ENCODE results near the gene PPP1R1C. TPM values are rescaled to one million over a fixed set of nuclear protein-coding genes. Genes with fewer than 3 reads are reported as not detected.

Gene PPP1R1C
- total RNA-seq, 1 donor from 2014 or later, result not detected

DNA sequence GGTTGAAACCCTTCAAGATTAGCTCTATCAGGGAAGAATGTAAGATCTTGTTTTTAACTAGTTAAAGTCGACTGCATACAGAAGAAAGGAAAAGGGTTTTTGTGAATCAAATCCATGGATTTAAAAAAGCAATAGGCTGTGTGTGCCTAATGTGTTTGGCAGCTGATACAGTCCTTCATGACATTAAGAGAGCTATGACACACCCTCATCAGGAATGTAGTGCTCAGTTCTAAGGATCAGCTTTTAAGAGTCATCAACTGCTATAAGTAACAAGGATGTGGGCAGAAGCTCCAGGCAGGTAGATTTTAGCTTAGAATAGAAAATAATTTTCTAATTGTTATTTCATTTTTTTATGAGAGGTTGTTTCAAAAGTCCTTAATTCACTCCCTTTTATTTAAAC, 52.9 kb downstream of the PPP1R1C start:
- no peak overlapping the region for H3K4me3 Mint-ChIP-seq (ENCODE audit: low read depth)
- intact Hi-C loops (cut with micrococcal nuclease), result no loop called here
- H3K4me1 Mint-ChIP-seq (ENCODE audit: low read depth), result no peaks in the 10 kb centered on the region
- DNase-seq (ENCODE audit: low spot score), result no peak
- no peaks in the 10 kb centered on the region for H3K27me3 Mint-ChIP-seq (ENCODE audit: low read depth)
- H3K9me3 Mint-ChIP-seq, result no peaks in the 10 kb centered on the region
- no peak overlapping the region for H3K27ac Mint-ChIP-seq
- no peaks in the 10 kb centered on the region for H3K36me3 Mint-ChIP-seq (ENCODE audit: low read depth)

DNA sequence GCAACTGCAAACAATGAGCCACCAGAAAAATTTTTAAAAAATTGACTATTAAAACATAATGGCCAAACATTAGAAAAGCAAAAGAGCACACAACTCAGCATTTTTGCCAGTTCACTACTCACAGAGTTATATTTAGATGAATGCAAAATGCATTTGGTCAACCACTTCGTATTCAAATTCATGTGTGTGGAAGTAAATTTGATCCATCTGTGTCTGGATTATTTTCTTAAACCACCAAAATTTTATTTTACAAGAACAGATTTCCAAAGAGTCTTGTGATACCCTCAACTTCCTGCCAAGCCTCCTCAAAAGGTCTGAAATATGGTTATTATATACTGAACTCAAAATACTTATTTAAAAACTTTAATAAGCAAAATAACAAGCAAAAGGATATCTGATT, 57.4 kb downstream of the PPP1R1C start:
- Mint-ChIP-seq H3K27me3 (ENCODE audit: low read depth) (no peaks in the 10 kb centered on the region), H3K36me3 (ENCODE audit: low read depth) (no peaks in the 10 kb centered on the region), H3K4me3 (ENCODE audit: low read depth) (no peak overlapping the region), H3K9me3 (no peaks in the 10 kb centered on the region), H3K27ac (no peak overlapping the region), H3K4me1 (ENCODE audit: low read depth) (no peaks in the 10 kb centered on the region)
- intact Hi-C loops (cut with micrococcal nuclease), result no loop called here
- DNase-seq (ENCODE audit: low spot score), result no peak

DNA sequence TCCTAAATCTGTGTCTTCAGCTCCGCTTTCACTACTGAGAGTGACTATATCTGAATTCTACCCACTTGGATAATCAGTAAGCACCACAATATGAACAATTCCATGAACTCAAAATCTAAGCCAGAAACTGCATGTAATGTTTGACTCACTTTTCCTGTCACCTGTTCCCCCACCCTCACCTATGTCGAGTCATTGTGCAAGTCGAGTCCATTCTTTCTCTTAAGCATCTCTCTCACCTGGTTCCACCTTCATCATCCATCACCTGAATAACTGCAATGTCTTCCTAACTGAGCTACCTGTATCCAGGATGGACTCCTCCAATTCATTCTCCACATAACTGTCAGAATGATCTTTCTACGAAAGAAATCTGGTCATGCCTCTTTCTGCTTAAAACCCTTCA, 58.2 kb downstream of the PPP1R1C start:
- H3K9me3 Mint-ChIP-seq, result no peaks in the 10 kb centered on the region
- no peaks in the 10 kb centered on the region for H3K4me1 Mint-ChIP-seq (ENCODE audit: low read depth)
- intact Hi-C loops (cut with micrococcal nuclease), result no loop called here
- no peak overlapping the region for H3K27ac Mint-ChIP-seq
- DNase-seq (ENCODE audit: low spot score), result no peak
- no peaks in the 10 kb centered on the region for H3K27me3 Mint-ChIP-seq (ENCODE audit: low read depth)
- no peak overlapping the region for H3K4me3 Mint-ChIP-seq (ENCODE audit: low read depth)
- no peaks in the 10 kb centered on the region for H3K36me3 Mint-ChIP-seq (ENCODE audit: low read depth)

DNA sequence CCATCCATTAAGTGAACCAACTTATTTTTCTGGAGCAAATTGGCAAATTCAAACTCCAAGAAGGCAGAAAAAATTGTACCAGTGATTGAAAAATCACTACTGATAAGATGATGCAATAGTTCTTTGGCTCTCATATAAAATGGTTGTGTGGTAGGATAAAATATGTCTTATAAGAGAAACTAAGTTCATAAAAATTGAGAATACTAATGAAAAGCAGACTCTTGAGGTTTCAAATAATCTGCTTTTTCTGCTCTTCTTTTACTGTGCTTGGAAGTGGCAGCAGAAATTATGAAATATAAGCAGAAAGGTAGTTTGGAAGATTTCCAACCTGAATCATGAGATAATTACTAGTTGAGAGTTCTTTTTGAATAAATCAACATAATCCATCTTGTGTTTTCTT, 61.9 kb downstream of the PPP1R1C start:
- Mint-ChIP-seq H3K27ac (no peak overlapping the region), H3K9me3 (no peaks in the 10 kb centered on the region), H3K4me1 (ENCODE audit: low read depth) (no peaks in the 10 kb centered on the region), H3K27me3 (ENCODE audit: low read depth) (peaks cover 4% of the 10 kb centered on the region), H3K36me3 (ENCODE audit: low read depth) (no peaks in the 10 kb centered on the region), H3K4me3 (ENCODE audit: low read depth) (no peak overlapping the region)
- DNase-seq (ENCODE audit: low spot score), result no peak
- intact Hi-C loops (cut with micrococcal nuclease), result no loop called here

DNA sequence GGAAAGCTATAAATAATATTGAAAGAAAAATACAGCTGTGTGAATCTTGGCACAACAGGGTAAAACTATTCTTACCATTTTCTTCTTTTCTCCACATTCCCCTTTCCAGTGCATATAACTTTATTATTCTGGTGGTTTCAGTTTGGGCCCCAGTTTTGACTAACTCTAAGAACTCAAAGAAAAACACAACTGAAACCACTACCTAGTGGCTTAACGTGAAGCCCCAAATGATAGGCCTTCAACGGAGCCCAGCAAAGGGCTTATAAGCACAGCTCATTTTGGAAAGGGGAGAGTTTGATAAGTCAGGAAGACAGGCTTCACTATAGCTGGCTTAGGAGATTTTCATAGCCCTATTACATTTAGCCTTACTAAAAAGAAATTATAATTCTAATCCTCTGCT, 62.4 kb downstream of the PPP1R1C start:
- Mint-ChIP-seq H3K27ac (no peak overlapping the region), H3K4me1 (ENCODE audit: low read depth) (no peaks in the 10 kb centered on the region), H3K27me3 (ENCODE audit: low read depth) (peaks cover 4% of the 10 kb centered on the region), H3K4me3 (ENCODE audit: low read depth) (no peak overlapping the region), H3K36me3 (ENCODE audit: low read depth) (no peaks in the 10 kb centered on the region), H3K9me3 (no peaks in the 10 kb centered on the region)
- no peak for DNase-seq (ENCODE audit: low spot score)
- intact Hi-C loops (cut with micrococcal nuclease), result no loop called here

DNA sequence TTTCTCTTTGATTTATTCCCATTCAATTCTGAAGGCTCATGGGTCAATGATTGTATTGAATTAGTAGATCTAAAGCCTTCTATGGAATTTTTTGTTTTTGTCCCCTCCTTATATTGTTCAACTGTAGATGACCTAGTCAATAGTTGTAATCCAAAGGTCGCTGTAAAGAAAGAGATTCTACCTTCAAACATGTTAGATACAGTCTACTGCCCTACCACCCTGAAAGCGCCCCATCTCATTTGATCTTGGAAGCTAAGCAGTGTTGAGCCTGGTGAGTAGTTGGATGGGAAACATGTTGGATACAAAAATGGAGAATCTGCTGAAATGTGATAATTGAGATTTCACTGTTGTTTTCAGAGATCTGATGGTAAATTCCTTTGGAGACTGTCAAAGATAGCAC, 63.0 kb downstream of the PPP1R1C start:
- DNase-seq (ENCODE audit: low spot score), result no peak
- H3K27ac Mint-ChIP-seq, result no peak overlapping the region
- no peaks in the 10 kb centered on the region for H3K4me1 Mint-ChIP-seq (ENCODE audit: low read depth)
- H3K27me3 Mint-ChIP-seq (ENCODE audit: low read depth), result peaks cover 6% of the 10 kb centered on the region
- no peaks in the 10 kb centered on the region for H3K9me3 Mint-ChIP-seq
- intact Hi-C loops (cut with micrococcal nuclease), result no loop called here
- H3K36me3 Mint-ChIP-seq (ENCODE audit: low read depth), result no peaks in the 10 kb centered on the region
- H3K4me3 Mint-ChIP-seq (ENCODE audit: low read depth), result no peak overlapping the region

DNA sequence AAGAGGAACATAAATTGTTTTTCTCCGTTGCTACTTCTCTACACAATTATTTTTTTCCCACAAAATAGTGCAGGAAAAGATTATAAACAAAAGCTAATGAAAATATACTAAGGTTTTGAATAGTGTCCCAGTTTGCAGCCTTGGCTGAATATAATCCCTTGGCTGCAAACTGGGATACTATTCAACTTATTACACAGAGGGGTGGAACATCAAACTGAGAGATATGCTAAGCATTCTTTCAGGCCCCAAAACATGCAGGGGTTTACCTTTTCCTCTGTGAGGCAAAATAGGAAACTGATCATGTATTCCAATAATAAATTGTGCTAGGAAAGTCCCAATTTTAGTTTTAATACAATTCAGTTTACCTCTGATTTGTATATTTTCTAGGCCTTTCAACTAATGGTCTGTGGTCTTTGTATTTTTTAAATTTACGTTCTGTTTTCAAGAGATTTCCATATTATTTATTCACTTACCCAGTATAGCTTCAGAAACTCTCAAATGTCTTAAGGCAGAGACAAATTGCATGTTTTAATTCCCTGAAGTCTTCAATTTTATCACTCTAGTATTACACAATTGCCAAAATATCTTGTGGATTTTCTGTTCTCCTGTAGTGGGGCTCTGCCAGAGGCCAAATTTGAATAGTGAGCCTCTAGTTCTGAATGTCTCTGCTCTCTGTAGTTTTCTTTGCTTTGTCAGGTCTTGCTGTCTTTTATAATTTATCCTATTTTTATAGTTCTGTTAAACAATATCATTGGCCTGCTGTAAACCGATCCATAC, 63.9 kb downstream of the PPP1R1C start:
- no peak overlapping the region for H3K27ac Mint-ChIP-seq
- peaks cover 6% of the 10 kb centered on the region for H3K27me3 Mint-ChIP-seq (ENCODE audit: low read depth)
- no peaks in the 10 kb centered on the region for H3K9me3 Mint-ChIP-seq
- intact Hi-C loops (cut with micrococcal nuclease), result no loop called here
- H3K36me3 Mint-ChIP-seq (ENCODE audit: low read depth), result no peaks in the 10 kb centered on the region
- no peak for DNase-seq (ENCODE audit: low spot score)
- H3K4me1 Mint-ChIP-seq (ENCODE audit: low read depth), result no peaks in the 10 kb centered on the region
- H3K4me3 Mint-ChIP-seq (ENCODE audit: low read depth), result no peak overlapping the region

DNA sequence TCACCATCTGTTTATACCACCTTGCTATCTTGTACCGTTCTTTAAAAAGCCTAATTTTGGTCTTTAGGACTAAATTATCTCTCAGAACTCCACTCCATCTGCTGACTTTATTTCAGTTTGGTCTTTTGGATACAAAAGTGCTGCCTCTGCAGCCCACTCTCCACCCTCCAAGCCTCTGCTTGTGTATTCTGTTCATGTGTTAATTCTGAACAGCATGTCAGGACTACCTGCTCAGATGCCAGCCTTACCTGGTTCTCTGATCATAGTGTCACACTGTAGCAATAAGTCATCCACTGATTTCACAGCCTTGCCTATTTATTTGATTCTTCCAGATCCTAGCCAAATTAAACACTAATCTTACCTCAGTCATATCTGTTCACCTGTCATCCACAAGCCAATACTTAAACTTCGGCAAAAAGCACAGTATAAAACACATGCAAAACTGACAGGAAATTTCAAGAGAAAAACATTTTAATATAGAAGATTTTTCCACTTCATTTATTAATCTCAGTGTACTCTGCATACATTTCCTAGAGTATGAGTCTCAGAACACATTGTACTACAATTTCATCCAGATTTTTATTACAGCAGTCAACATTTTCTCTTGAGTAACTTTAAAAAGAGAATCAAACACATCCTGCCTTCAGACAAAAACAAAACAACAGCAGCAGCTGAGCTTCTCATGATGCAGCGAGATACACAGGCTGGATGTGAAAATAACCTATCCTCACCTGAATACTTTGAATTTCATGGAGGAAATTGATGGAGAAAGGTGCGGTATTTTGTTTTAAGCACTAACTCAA, 64.9 kb downstream of the PPP1R1C start:
- peaks cover 7% of the 10 kb centered on the region for H3K27me3 Mint-ChIP-seq (ENCODE audit: low read depth)
- DNase-seq (ENCODE audit: low spot score), result no peak
- H3K36me3 Mint-ChIP-seq (ENCODE audit: low read depth), result no peaks in the 10 kb centered on the region
- H3K4me3 Mint-ChIP-seq (ENCODE audit: low read depth), result no peak overlapping the region
- intact Hi-C loops (cut with micrococcal nuclease), result no loop called here
- H3K4me1 Mint-ChIP-seq (ENCODE audit: low read depth), result no peaks in the 10 kb centered on the region
- H3K27ac Mint-ChIP-seq, result no peak overlapping the region
- H3K9me3 Mint-ChIP-seq, result no peaks in the 10 kb centered on the region

DNA sequence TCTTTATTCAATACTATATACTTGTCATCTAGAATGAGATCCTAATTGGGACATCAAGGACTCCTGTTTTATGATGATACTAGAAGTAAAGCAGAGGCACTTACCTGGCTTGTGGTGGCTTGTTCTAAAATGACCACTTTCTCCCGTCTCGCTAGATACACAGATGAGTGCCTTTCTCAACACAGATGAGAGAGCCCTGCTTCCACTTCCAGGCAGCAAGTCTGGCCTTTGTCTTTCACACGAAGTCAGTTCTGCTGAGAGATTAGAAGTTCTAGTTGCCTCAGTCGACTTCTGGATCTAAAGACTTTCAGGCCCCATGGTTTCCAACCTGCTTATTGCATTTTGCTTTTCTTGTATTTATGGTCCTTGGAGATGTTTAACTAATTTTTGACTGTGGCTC, 70.3 kb downstream of the PPP1R1C start:
- H3K27me3 Mint-ChIP-seq (ENCODE audit: low read depth), result peaks cover 7% of the 10 kb centered on the region
- no peak overlapping the region for H3K4me3 Mint-ChIP-seq (ENCODE audit: low read depth)
- intact Hi-C loops (cut with micrococcal nuclease), result no loop called here
- H3K4me1 Mint-ChIP-seq (ENCODE audit: low read depth), result no peaks in the 10 kb centered on the region
- H3K27ac Mint-ChIP-seq, result no peak overlapping the region
- H3K36me3 Mint-ChIP-seq (ENCODE audit: low read depth), result no peaks in the 10 kb centered on the region
- DNase-seq (ENCODE audit: low spot score), result no peak
- H3K9me3 Mint-ChIP-seq, result no peaks in the 10 kb centered on the region

DNA sequence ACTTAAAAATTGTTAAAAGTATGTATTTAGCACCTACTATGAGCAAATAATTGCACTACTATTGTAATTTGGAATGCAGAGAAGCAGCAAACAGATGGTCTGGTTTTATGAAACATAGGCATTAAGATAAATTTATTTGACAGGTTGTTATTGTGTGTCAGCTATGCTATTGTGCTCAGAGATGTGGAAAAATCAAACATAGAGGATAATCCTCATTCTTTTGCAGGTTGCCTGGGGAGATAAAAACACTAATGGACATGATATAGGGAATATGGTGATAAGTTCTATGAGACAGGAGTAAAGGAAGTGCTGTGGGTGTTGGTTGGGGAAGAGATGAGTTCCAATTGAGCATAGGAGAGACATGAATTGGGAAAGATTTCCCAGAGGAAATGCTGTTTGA, 71.3 kb downstream of the PPP1R1C start:
- intact Hi-C loops (cut with micrococcal nuclease), result no loop called here
- H3K9me3 Mint-ChIP-seq, result no peaks in the 10 kb centered on the region
- H3K4me1 Mint-ChIP-seq (ENCODE audit: low read depth), result no peaks in the 10 kb centered on the region
- no peaks in the 10 kb centered on the region for H3K36me3 Mint-ChIP-seq (ENCODE audit: low read depth)
- no peak overlapping the region for H3K27ac Mint-ChIP-seq
- peaks cover 11% of the 10 kb centered on the region for H3K27me3 Mint-ChIP-seq (ENCODE audit: low read depth)
- DNase-seq (ENCODE audit: low spot score), result no peak
- no peak overlapping the region for H3K4me3 Mint-ChIP-seq (ENCODE audit: low read depth)

DNA sequence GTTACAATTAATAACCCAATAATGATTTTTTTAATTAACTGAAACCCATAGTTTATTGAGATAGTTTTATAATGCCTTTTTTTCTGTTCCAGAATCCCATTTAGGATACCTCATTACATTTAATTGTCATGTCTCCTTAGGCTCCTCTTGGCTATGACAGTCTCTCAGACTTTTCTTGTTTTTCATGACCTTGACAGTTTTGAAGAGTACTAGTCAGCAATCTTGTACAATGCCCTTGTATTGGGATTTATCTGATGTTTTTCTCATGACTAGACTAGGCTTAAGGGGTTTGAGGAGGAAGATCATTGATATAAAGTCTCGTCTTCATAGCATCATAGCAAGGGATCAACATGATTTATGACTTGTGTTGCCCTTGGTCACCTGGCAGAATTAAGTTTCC, 72.4 kb downstream of the PPP1R1C start:
- H3K36me3 Mint-ChIP-seq (ENCODE audit: low read depth), result no peaks in the 10 kb centered on the region
- no peak overlapping the region for H3K4me3 Mint-ChIP-seq (ENCODE audit: low read depth)
- DNase-seq (ENCODE audit: low spot score), result no peak
- no peaks in the 10 kb centered on the region for H3K9me3 Mint-ChIP-seq
- no peaks in the 10 kb centered on the region for H3K4me1 Mint-ChIP-seq (ENCODE audit: low read depth)
- no peak overlapping the region for H3K27ac Mint-ChIP-seq
- intact Hi-C loops (cut with micrococcal nuclease), result no loop called here
- H3K27me3 Mint-ChIP-seq (ENCODE audit: low read depth), result peaks cover 11% of the 10 kb centered on the region

DNA sequence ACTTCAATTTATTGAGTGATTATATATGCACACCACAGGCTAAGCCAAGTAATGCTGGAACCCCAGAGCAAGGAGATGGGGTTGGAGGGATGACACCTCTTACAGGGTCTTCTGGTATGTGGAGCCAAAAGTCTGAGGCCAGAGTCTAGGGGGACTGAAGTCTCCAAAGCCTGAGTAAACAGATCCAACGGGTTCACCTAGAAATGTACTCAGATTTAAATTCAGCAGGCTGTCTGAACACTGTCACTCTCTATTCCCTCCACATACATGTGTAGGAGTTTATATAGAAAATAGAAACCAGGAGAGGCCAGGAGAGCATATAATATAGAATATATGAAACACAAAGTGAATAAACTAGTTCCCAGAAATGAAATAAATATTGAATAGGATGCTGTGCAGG, 76.1 kb downstream of the PPP1R1C start:
- H3K27ac Mint-ChIP-seq, result no peak overlapping the region
- no peak for DNase-seq (ENCODE audit: low spot score)
- H3K36me3 Mint-ChIP-seq (ENCODE audit: low read depth), result no peaks in the 10 kb centered on the region
- no peak overlapping the region for H3K4me3 Mint-ChIP-seq (ENCODE audit: low read depth)
- H3K27me3 Mint-ChIP-seq (ENCODE audit: low read depth), result peaks cover 7% of the 10 kb centered on the region
- intact Hi-C loops (cut with micrococcal nuclease), result no loop called here
- no peaks in the 10 kb centered on the region for H3K4me1 Mint-ChIP-seq (ENCODE audit: low read depth)
- H3K9me3 Mint-ChIP-seq, result no peaks in the 10 kb centered on the region

DNA sequence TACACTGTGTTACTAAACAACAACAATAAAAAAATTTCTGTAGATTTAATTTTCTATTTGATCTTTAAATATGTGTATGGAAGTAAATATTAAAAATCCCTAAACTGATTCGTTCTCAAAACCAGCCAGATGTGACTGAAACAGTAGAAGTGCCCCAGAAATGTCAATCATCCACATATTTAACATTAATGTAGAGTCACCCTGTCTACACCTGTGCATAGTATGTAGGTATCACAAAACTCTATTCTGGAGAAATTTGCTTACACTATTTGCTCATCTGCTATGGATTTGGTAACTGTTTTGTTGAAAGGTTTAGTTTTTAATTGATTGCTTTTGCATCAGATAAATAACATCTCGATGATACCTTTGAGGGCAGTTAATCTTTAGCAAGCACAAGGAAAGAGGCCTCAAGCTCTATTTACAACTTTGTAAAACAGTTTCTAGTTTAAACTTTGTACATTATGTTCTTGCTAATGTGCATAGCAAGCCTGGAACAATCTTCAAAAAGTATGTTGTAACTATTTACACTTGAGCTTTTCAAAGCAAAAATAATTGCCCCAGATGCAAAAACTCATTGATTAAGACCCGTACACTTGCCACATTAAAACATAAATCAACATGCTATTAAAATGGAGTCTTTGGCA, 76.8 kb downstream of the PPP1R1C start:
- Mint-ChIP-seq H3K27me3 (ENCODE audit: low read depth) (peaks cover 7% of the 10 kb centered on the region), H3K9me3 (no peaks in the 10 kb centered on the region)

More for the DNA sequence above, 76.8 kb downstream of the PPP1R1C start:
- intact Hi-C loops (cut with micrococcal nuclease), result no loop called here
- H3K4me3 Mint-ChIP-seq (ENCODE audit: low read depth), result no peak overlapping the region
- no peak for DNase-seq (ENCODE audit: low spot score)
- H3K36me3 Mint-ChIP-seq (ENCODE audit: low read depth), result no peaks in the 10 kb centered on the region
- H3K4me1 Mint-ChIP-seq (ENCODE audit: low read depth), result no peaks in the 10 kb centered on the region
- H3K27ac Mint-ChIP-seq, result no peak overlapping the region
